NCI-H69 (cell line): ENCODE measurements around the gene SCP2.

Experiments
- DNase-seq: peaks from one replicate; lab custom pipeline; 2025; lab: John Stamatoyannopoulos, UW

SCP2 gene

GRCh38 chr1:52927212-52928014, at the start of gene SCP2:
Gene SCP2, plus strand, starts transcription at chr1:52927276. Its CDS starts 121 bp downstream, at chr1:52927397.
- peak; percentile 83 for DNase-seq

GRCh38 chr1:52877554-52877953, 49.5 kb upstream of the SCP2 start:
- no peak for DNase-seq

GRCh38 chr1:52880206-52880605, 46.9 kb upstream of the SCP2 start:
- DNase-seq: peak; percentile 76

GRCh38 chr1:52887483-52887882, 39.6 kb upstream of the SCP2 start:
- no peak for DNase-seq

GRCh38 chr1:52892424-52893215, 34.5 kb upstream of the SCP2 start:
- DNase-seq: no peak

- no peak for DNase-seq
These were observed 27.6 kb upstream of the SCP2 start for GRCh38 chr1:52899445-52899894.

GRCh38 chr1:52900402-52900801, 26.7 kb upstream of the SCP2 start:
- DNase-seq: no peak

- DNase-seq: no peak
These were observed 25.7 kb upstream of the SCP2 start for GRCh38 chr1:52901384-52901783.

GRCh38 chr1:52904208-52904926, 22.7 kb upstream of the SCP2 start:
- DNase-seq: no peak

- DNase-seq: peak; percentile 49
These were observed 22.0 kb upstream of the SCP2 start for GRCh38 chr1:52904927-52905698.

GRCh38 chr1:52906135-52906603, 20.9 kb upstream of the SCP2 start:
- DNase-seq: peak; percentile 31

- DNase-seq: no peak
These were observed 19.8 kb upstream of the SCP2 start for GRCh38 chr1:52907068-52907811.

GRCh38 chr1:52907812-52908153, 19.3 kb upstream of the SCP2 start:
- DNase-seq: no peak

- no peak for DNase-seq
These were observed 15.5 kb upstream of the SCP2 start for GRCh38 chr1:52911541-52911940.

- no peak for DNase-seq
These were observed 14.1 kb upstream of the SCP2 start for GRCh38 chr1:52913014-52913413.

- DNase-seq: peak; percentile 21
These were observed 13.5 kb upstream of the SCP2 start for GRCh38 chr1:52913537-52913936.

GRCh38 chr1:52914463-52914862, 12.6 kb upstream of the SCP2 start:
- no peak for DNase-seq

GRCh38 chr1:52915211-52915854, 11.7 kb upstream of the SCP2 start:
- DNase-seq: no peak

GRCh38 chr1:52915855-52916220, 11.2 kb upstream of the SCP2 start:
- no peak for DNase-seq

GRCh38 chr1:52916241-52916975, 10.7 kb upstream of the SCP2 start:
- DNase-seq: no peak
